MM.1S (cell line): ENCODE data around the gene FOXK2.

Source experiments
- DNase-seq: peaks from one replicate; pipeline ENCODE4 v3.0.0-alpha.2; 2015
- H2AFZ ChIP-seq: fragments of 300-600 bp; sonication (generic); 2 replicates; pipeline ENCODE4 v1.6.0; 2016; ENCODE audit warnings: antibody characterized with exemption, low read length
- H3F3A ChIP-seq: fragments of 300-600 bp; sonication (generic); 2 replicates; pipeline ENCODE4 v1.6.1; 2016; ENCODE audit warnings: mild to moderate bottlenecking, antibody characterized with exemption, low read length, moderate library complexity, mixed read lengths; ENCODE audit not compliant: insufficient read depth
- H3K27ac ChIP-seq: fragments of 300-600 bp; sonication (generic); 2 replicates; pipeline ENCODE4 v1.5.1; 2016; ENCODE audit warnings: mild to moderate bottlenecking, low read length
- H3K27me3 ChIP-seq: fragments of 300-600 bp; sonication (generic); replicated peaks from 2 replicates; pipeline ENCODE4 v1.6.0; 2016; ENCODE audit warnings: low read length; ENCODE audit not compliant: insufficient read depth
- H3K36me3 ChIP-seq: fragments of 300-600 bp; sonication (generic); replicated peaks from 2 replicates; pipeline ENCODE4 v1.6.1; 2016; ENCODE audit warnings: mild to moderate bottlenecking, low read length, mixed read lengths; ENCODE audit not compliant: insufficient read depth
- H3K4me1 ChIP-seq: fragments of 300-600 bp; sonication (generic); 2 replicates; pipeline ENCODE4 v1.6.1; 2016; ENCODE audit warnings: low read length, mixed read lengths
- H3K4me2 ChIP-seq: fragments of 300-600 bp; sonication (generic); 2 replicates; pipeline ENCODE4 v1.6.0; 2016; ENCODE audit warnings: low read depth, low read length
- H3K4me3 ChIP-seq: fragments of 300-600 bp; sonication (generic); 2 replicates; pipeline ENCODE4 v1.5.1; 2016; ENCODE audit warnings: low read length, mixed read lengths
- H3K79me2 ChIP-seq: fragments of 300-600 bp; sonication (generic); 2 replicates; pipeline ENCODE4 v1.6.1; 2016; ENCODE audit warnings: mixed run types, low read length, mixed read lengths
- H3K9ac ChIP-seq: fragments of 300-600 bp; sonication (generic); 2 replicates; pipeline ENCODE4 v1.6.1; 2016; ENCODE audit warnings: low read length, mixed read lengths
- H3K9me2 ChIP-seq: fragments of 300-600 bp; sonication (generic); replicated peaks from 2 replicates; pipeline ENCODE4 v1.6.1; 2016; ENCODE audit warnings: mild to moderate bottlenecking, low read length, mixed read lengths; ENCODE audit not compliant: insufficient read depth
- H3K9me3 ChIP-seq: fragments of 300-600 bp; sonication (generic); replicated peaks from 2 replicates; pipeline ENCODE4 v1.6.1; 2016; ENCODE audit warnings: mild to moderate bottlenecking, low read length, mixed read lengths; ENCODE audit not compliant: insufficient read depth
- H4K20me1 ChIP-seq: fragments of 300-600 bp; sonication (generic); 2 replicates; pipeline ENCODE4 v1.6.1; 2016; ENCODE audit warnings: mild to moderate bottlenecking, low read length, moderate library complexity, mixed read lengths; ENCODE audit not compliant: insufficient read depth
- EZH2 ChIP-seq: fragments of 300-600 bp; sonication (generic); optimal IDR thresholded peaks from 2 replicates; pipeline ENCODE3; 2017; ENCODE audit warnings: low read depth, mild to moderate bottlenecking, antibody characterized with exemption, low read length, mixed read lengths
- EZH2phosphoT487 ChIP-seq: fragments of 300-600 bp; sonication (generic); IDR thresholded peaks from 2 replicates; pipeline ENCODE4 v1.6.1; 2018; ENCODE audit warnings: antibody characterized with exemption, low read length
- TF ChIP-seq, protein P1 (sequence below): fragments of 300-600 bp; sonication (generic); IDR thresholded peaks from 2 replicates; pipeline ENCODE4 v1.5.1; 2016; ENCODE audit warnings: antibody characterized with exemption, low read length, mixed read lengths

Gene FOXK2

DNA sequence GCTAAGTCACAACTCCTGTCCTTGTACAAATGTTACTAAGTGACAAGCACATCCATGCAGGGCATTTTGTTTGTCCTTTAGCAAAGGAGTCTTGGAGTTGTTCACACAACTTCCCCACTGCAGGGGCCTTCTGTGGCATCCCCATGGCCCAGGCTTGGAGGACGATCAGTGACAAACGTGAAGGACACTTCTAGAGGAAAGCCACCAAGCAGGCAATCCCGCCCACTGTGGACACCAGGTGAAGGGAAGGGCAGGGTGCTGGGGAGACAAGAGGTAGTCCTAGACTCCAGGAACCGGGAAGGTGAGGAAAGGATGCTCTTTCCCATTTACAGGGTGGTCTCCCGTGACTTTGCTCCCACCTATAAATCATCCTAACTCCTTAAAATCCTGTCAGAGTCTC lies 124.6 kb downstream of the FOXK2 start:
- TF ChIP-seq EZH2phosphoT487: no peak
- TF ChIP-seq EZH2: no peak
- TF ChIP-seq, protein P1, sequence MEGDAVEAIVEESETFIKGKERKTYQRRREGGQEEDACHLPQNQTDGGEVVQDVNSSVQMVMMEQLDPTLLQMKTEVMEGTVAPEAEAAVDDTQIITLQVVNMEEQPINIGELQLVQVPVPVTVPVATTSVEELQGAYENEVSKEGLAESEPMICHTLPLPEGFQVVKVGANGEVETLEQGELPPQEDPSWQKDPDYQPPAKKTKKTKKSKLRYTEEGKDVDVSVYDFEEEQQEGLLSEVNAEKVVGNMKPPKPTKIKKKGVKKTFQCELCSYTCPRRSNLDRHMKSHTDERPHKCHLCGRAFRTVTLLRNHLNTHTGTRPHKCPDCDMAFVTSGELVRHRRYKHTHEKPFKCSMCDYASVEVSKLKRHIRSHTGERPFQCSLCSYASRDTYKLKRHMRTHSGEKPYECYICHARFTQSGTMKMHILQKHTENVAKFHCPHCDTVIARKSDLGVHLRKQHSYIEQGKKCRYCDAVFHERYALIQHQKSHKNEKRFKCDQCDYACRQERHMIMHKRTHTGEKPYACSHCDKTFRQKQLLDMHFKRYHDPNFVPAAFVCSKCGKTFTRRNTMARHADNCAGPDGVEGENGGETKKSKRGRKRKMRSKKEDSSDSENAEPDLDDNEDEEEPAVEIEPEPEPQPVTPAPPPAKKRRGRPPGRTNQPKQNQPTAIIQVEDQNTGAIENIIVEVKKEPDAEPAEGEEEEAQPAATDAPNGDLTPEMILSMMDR: no peak
- Histone ChIP-seq H3K27ac (no peak overlapping the region), H4K20me1 (peaks cover 5% of the 10 kb centered on the region; the same call in 1 of the 2 replicates), H3K4me3 (no peak overlapping the region), H3K9ac (no peak overlapping the region), H3K9me3 (no peaks in the 10 kb centered on the region), H3K4me1 (no peaks in the 10 kb centered on the region), H2AFZ (no peak overlapping the region), H3K9me2 (no peaks in the 10 kb centered on the region), H3K4me2 (no peak overlapping the region), H3K79me2 (peaks cover 90% of the 10 kb centered on the region), H3K36me3 (no peaks in the 10 kb centered on the region), H3K27me3 (no peaks in the 10 kb centered on the region), H3F3A (0 out of 2 replicates have a peak, but pooled peaks cover 5% of the 10 kb centered on the region)
- no peak for DNase-seq

DNA sequence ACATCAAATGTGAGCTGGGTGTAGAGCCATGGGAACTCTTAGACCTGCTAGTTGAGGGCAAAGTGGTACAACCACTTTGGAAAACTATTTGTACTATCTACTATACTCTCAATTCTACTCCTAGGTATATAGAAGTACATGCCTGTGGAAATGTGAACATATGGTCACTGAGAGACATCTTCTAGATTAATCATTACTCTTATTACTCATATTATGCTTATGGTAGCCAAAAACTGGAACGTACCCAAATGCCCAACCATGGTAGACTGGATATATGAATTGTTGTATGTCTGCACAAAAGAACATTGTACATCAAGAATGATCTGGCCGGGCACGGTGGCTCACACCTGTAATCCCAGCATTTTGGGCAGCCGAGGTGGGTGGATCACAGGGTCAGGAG lies 126.0 kb downstream of the FOXK2 start:
- Histone ChIP-seq H4K20me1 (peaks cover 5% of the 10 kb centered on the region; the same call in 1 of the 2 replicates), H3K4me3 (no peak overlapping the region), H3K27me3 (no peaks in the 10 kb centered on the region), H3K4me2 (no peak overlapping the region), H3K27ac (no peak overlapping the region), H3K79me2 (peaks cover 76% of the 10 kb centered on the region), H3K9me3 (no peaks in the 10 kb centered on the region), H3K36me3 (no peaks in the 10 kb centered on the region), H2AFZ (no peak overlapping the region), H3K9me2 (no peaks in the 10 kb centered on the region), H3K9ac (no peak overlapping the region), H3K4me1 (no peaks in the 10 kb centered on the region), H3F3A (0 out of 2 replicates have a peak, but pooled peaks cover 5% of the 10 kb centered on the region)
- DNase-seq: no peak
- TF ChIP-seq, protein P1: no peak
- TF ChIP-seq EZH2 (no peak), EZH2phosphoT487 (no peak)

DNA sequence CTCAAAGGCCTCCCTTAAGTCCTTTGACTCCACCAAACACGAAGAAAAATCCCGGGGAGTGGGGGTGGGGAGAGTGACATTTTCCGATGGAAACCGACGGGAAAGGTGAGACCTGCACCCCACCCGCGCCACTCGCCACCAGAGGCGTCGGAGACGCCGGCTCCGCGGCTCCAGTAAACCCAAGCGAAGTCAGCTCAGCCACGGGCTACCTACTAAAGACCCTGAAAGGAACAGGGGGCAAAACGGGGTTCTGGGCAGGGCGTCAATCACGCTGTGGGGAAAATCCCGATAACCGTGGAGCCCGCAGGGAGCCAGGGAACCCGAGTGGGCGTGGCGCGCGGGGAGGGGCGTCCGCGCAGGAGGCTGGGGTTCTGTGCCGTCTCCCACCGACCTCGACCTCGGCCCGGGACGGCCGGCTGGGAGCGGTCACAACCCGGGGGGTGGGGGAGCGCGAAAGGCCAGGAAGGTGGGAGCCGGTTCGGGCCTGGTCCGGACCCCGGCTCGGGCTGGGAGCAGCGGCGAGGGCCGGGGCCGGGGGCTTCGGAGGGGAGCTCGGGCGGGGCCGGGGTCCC lies 128.1 kb downstream of the FOXK2 start:
- H3K27ac ChIP-seq: peak overlapping the region; percentile 86
- H3K79me2 ChIP-seq: peaks cover 54% of the 10 kb centered on the region
- H3F3A ChIP-seq: 0 out of 2 replicates have a peak, but pooled peaks cover 5% of the 10 kb centered on the region
- H3K36me3 ChIP-seq: no peaks in the 10 kb centered on the region
- peaks cover 5% of the 10 kb centered on the region; the same call in 1 of the 2 replicates for H4K20me1 ChIP-seq
- H3K4me2 ChIP-seq: peak overlapping the region; percentile 98
- no peaks in the 10 kb centered on the region for H3K4me1 ChIP-seq
- DNase-seq: peak; percentile 30
- no peaks in the 10 kb centered on the region for H3K27me3 ChIP-seq
- H3K9ac ChIP-seq: peak overlapping the region; percentile 92
- no peaks in the 10 kb centered on the region for H3K9me2 ChIP-seq
- TF ChIP-seq, protein P1: peak; percentile 28
- TF ChIP-seq EZH2: no peak
- TF ChIP-seq EZH2phosphoT487: no peak
- H3K9me3 ChIP-seq: no peaks in the 10 kb centered on the region
- H3K4me3 ChIP-seq: peak overlapping the region; percentile 90
- peak overlapping the region; percentile 54 for H2AFZ ChIP-seq
